Suprapubic skin (tissue), 4 donors: ENCODE measurements around the gene CROT. TPM values are rescaled to one million over a fixed set of nuclear protein-coding genes. Genes with fewer than 3 reads are reported as not detected.

Source experiments
- DNase-seq, 2 donors: peaks; one replicate each; pipeline ENCODE4 v3.0.0-alpha.2; 2019; ENCODE audit warnings: low spot score in 2 of 2
- H3K27ac ChIP-seq: fragments of 200-600 bp; sonication (generic); one replicate; pipeline ENCODE4 v1.5.1; 2019
- H3K27me3 ChIP-seq: fragments of 200-600 bp; sonication (generic); one replicate; pipeline ENCODE4 v1.5.1; 2019
- H3K36me3 ChIP-seq: fragments of 200-600 bp; sonication (generic); one replicate; pipeline ENCODE4 v1.5.1; 2019
- H3K4me1 ChIP-seq: fragments of 200-600 bp; sonication (generic); one replicate; pipeline ENCODE4 v1.5.1; 2019
- H3K4me3 ChIP-seq: fragments of 200-600 bp; sonication (generic); one replicate; pipeline ENCODE4 v1.5.1; 2019; ENCODE audit warnings: mild to moderate bottlenecking
- H3K9me3 ChIP-seq: fragments of 200-600 bp; sonication (generic); one replicate; pipeline ENCODE4 v1.5.1; 2019
- EP300 ChIP-seq: sonication (generic); formaldehyde crosslinking; IDR thresholded peaks from one replicate; pipeline ENCODE4 v1.6.1; 2017; ENCODE audit warnings: antibody characterized with exemption
- POLR2A ChIP-seq, 2 donors: fragments of 450-650 bp; IDR thresholded peaks; one replicate each; pipeline ENCODE4 v1.6.1; 2017; ENCODE audit warnings: antibody characterized with exemption in 2 of 2, mild to moderate bottlenecking in 2 of 2, moderate library complexity in 2 of 2
- POLR2AphosphoS5 ChIP-seq, 3 donors: sonication (generic); formaldehyde crosslinking; IDR thresholded peaks; one replicate each; pipeline ENCODE4 v1.6.1; 2017; ENCODE audit warnings: antibody characterized with exemption in 3 of 3
- WGBS: methylation state at CpG from one replicate; pipeline ENCODE4 v1.1.5; 2018; 5-methylcytosine and 5-hydroxymethylcytosine counted together
- total RNA-seq, 4 donors: library from RNA; depleted of rRNA; stranded (reverse); fragments of >200 nt; gene quantifications; one replicate each; pipeline ENCODE4 v1.1.0, GENCODE V29; 2016
- TF ChIP-seq, protein P1 (sequence below), 2 donors: fragments of 200-600 bp in 1 of 2; fragments of 450-650 bp in 1 of 2; sonication (generic) in 1 of 2; IDR thresholded peaks; one replicate each; pipeline ENCODE4 v1.5.1; 2016 to 2019; ENCODE audit warnings: antibody characterized with exemption in 2 of 2, mild to moderate bottlenecking in 1 of 2, moderate library complexity in 1 of 2

CROT gene
- total RNA-seq, 4 donors from 2014 or later = 18.5 to 68.6 (median 31.7) TPM

DNA sequence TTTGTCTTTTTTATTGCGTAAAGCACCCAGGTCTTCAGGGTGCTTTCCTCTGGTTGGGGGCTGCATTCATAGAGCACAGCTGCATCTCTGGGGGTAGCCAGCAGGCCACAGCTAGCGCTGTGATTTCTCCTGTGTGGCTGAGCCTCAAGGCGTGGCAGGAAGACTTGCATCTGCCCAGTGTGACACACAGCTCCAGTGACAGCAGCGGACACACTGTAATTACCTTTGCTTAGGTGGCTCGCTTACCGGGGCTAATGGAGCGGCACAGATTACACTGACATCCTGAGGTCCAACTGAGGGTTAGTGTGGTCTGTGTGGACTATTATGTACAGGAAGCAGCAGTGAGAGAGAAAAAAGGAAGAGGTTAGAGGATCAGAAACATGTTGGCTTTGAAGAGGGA lies 102.9 kb downstream of the CROT start:
- TF ChIP-seq POLR2AphosphoS5 (IDR thresholded peaks at IDR 0.05) (no peak), POLR2A (IDR thresholded peaks at IDR 0.05) (no peak), EP300 (no peak)
- TF ChIP-seq, protein P1, sequence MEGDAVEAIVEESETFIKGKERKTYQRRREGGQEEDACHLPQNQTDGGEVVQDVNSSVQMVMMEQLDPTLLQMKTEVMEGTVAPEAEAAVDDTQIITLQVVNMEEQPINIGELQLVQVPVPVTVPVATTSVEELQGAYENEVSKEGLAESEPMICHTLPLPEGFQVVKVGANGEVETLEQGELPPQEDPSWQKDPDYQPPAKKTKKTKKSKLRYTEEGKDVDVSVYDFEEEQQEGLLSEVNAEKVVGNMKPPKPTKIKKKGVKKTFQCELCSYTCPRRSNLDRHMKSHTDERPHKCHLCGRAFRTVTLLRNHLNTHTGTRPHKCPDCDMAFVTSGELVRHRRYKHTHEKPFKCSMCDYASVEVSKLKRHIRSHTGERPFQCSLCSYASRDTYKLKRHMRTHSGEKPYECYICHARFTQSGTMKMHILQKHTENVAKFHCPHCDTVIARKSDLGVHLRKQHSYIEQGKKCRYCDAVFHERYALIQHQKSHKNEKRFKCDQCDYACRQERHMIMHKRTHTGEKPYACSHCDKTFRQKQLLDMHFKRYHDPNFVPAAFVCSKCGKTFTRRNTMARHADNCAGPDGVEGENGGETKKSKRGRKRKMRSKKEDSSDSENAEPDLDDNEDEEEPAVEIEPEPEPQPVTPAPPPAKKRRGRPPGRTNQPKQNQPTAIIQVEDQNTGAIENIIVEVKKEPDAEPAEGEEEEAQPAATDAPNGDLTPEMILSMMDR (IDR thresholded peaks at IDR 0.05) = no peak
- Histone ChIP-seq H3K9me3 (no peaks in the 10 kb centered on the region), H3K36me3 (no peaks in the 10 kb centered on the region), H3K4me3 (no peak overlapping the region), H3K4me1 (no peaks in the 10 kb centered on the region), H3K27me3 (no peaks in the 10 kb centered on the region), H3K27ac (no peak overlapping the region)
- DNase-seq = no peak
- WGBS = 78% methylated on average over 7 of the region's 7 CpGs

Other genes with a start within 250 kb of the CROT start
- gene DMTF1, start 193.2 kb upstream of the CROT start, total RNA-seq = 100 to 1,000 TPM in 1 of 4 donors, 10 to 100 TPM in 3; 42.9 to 217 (median 61.6) TPM
- gene TMEM243, start 125.9 kb upstream of the CROT start, total RNA-seq = 10 to 100 TPM; 27.7 to 76.0 (median 39.2) TPM
- gene ABCB4, start 130.0 kb downstream of the CROT start, total RNA-seq = 1 to 10 TPM in 3 of 4 donors, not detected in 1; 1.6 to 2.8 (median 1.9) TPM